ENCODE results near the gene PLA2G4F.

Gene PLA2G4F

GRCh38 chr15:42131826-42132806 is 24.3 kb downstream of the PLA2G4F start (continued):
- no peak for TF ChIP-seq YY1 (tag by site-specific recombination; IDR thresholded peaks at IDR 0.05)
- no peak for TF ChIP-seq KLF10 (tag by site-specific recombination; IDR thresholded peaks at IDR 0.05)
- TF ChIP-seq HOXD13 (CRISPR knock-in tag; IDR thresholded peaks at IDR 0.05; ENCODE audit: borderline replicate concordance) = no peak
- TF ChIP-seq SCRT1 (tag by site-specific recombination; IDR thresholded peaks at IDR 0.05; ENCODE audit: borderline replicate concordance) = no peak
- TF ChIP-seq ZNF292 (tag by site-specific recombination; IDR thresholded peaks at IDR 0.05; ENCODE audit: borderline replicate concordance, low read depth) = no peak
- TF ChIP-seq ZNF777 (tag by site-specific recombination; IDR thresholded peaks at IDR 0.05; ENCODE audit: borderline replicate concordance) = no peak
- TF ChIP-seq ZBTB11 (tag by site-specific recombination; conservative IDR thresholded peaks at IDR 0.05; ENCODE audit: low read depth) = no peak
- no peak for TF ChIP-seq ZBTB8A (tag by site-specific recombination; IDR thresholded peaks at IDR 0.05)
- TF ChIP-seq ZNF341 (tag by site-specific recombination; IDR thresholded peaks at IDR 0.05; ENCODE audit: low read depth) = peak; percentile 25; the same call in 1 of the 2 replicates
- TF ChIP-seq KLF1 (tag by site-specific recombination; IDR thresholded peaks at IDR 0.05) = no peak
- no peak for TF ChIP-seq ZNF571 (tag by site-specific recombination; IDR thresholded peaks at IDR 0.05)
- TF ChIP-seq ZBTB6 (tag by site-specific recombination; IDR thresholded peaks at IDR 0.05) = no peak
- no peak for TF ChIP-seq ZNF112 (tag by site-specific recombination; IDR thresholded peaks at IDR 0.05)
- TF ChIP-seq ZNF155 (tag by site-specific recombination; IDR thresholded peaks at IDR 0.05) = no peak
- no peak for TF ChIP-seq ZNF623 (tag by site-specific recombination; IDR thresholded peaks at IDR 0.05)
- TF ChIP-seq ZNF677 (tag by site-specific recombination; IDR thresholded peaks at IDR 0.05) = no peak
- TF ChIP-seq ZNF169 (tag by site-specific recombination; IDR thresholded peaks at IDR 0.05) = no peak
- no peak for TF ChIP-seq AEBP2 (tag by site-specific recombination; IDR thresholded peaks at IDR 0.05; ENCODE audit: borderline replicate concordance)
- TF ChIP-seq ZNF354C (tag by site-specific recombination; IDR thresholded peaks at IDR 0.05; ENCODE audit: borderline replicate concordance, low read depth) = no peak
- TF ChIP-seq ZBTB48 (tag by site-specific recombination; IDR thresholded peaks at IDR 0.05) = 0 out of 2 replicates have a peak, but pooled peaks have one; percentile 53
- no peak for TF ChIP-seq HOXA7 (CRISPR knock-in tag; IDR thresholded peaks at IDR 0.05; ENCODE audit: borderline replicate concordance)
- no peak for TF ChIP-seq IKZF3 (tag by site-specific recombination; IDR thresholded peaks at IDR 0.05)

Measured in HEK293 (cell line).